BLaER1 (cell line): Measurements from ENCODE around the gene LRRN4.

Source experiments
- H3K27ac ChIP-seq: shearing (Covaris generic); formaldehyde crosslinking; 2 replicates; pipeline ENCODE4 v1.8.1; 2022
- H3K27me3 ChIP-seq: shearing (Covaris generic); formaldehyde crosslinking; 2 replicates; pipeline ENCODE4 v1.8.1; 2022
- H3K36me3 ChIP-seq: shearing (Covaris generic); formaldehyde crosslinking; 2 replicates; pipeline ENCODE4 v1.8.1; 2022
- H3K4me1 ChIP-seq: shearing (Covaris generic); formaldehyde crosslinking; 2 replicates; pipeline ENCODE4 v1.8.1; 2022
- H3K4me2 ChIP-seq: shearing (Covaris generic); formaldehyde crosslinking; 2 replicates; pipeline ENCODE4 v1.8.1; 2022
- H3K4me3 ChIP-seq: shearing (Covaris generic); formaldehyde crosslinking; 2 replicates; pipeline ENCODE4 v1.8.1; 2022
- H3K9ac ChIP-seq: shearing (Covaris generic); formaldehyde crosslinking; 2 replicates; pipeline ENCODE4 v1.8.1; 2022
- H3K9me3 ChIP-seq: shearing (Covaris generic); formaldehyde crosslinking; 2 replicates; pipeline ENCODE4 v1.8.1; 2022
- H4K20me1 ChIP-seq: shearing (Covaris generic); formaldehyde crosslinking; 2 replicates; pipeline ENCODE4 v1.8.1; 2022
- Cebpa-rat ChIP-seq: shearing (Covaris generic); IDR thresholded peaks from 2 replicates; pipeline ENCODE4 v1.8.1; 2022

The LRRN4 gene

GRCh38 chr20:6048391-6048790 is 5.5 kb downstream of the LRRN4 start:
- no peaks in the 10 kb centered on the region for H3K4me1 ChIP-seq
- peaks cover 34% of the 10 kb centered on the region for H3K27me3 ChIP-seq
- no peak overlapping the region for H3K4me2 ChIP-seq
- 0 out of 2 replicates have a peak, but pooled peaks cover 10% of the 10 kb centered on the region for H3K36me3 ChIP-seq
- no peak overlapping the region for H3K4me3 ChIP-seq
- no peak overlapping the region for H3K27ac ChIP-seq
- no peaks in the 10 kb centered on the region for H4K20me1 ChIP-seq
- no peak for TF ChIP-seq Cebpa-rat
- H3K9me3 ChIP-seq = peaks cover 14% of the 10 kb centered on the region
- H3K9ac ChIP-seq = no peak overlapping the region

- H3K4me3 ChIP-seq = no peak overlapping the region
- H3K9ac ChIP-seq = no peak overlapping the region
- H3K9me3 ChIP-seq = no peaks in the 10 kb centered on the region
- TF ChIP-seq Cebpa-rat = no peak
- H3K4me1 ChIP-seq = no peaks in the 10 kb centered on the region
- H3K27me3 ChIP-seq = peaks cover 14% of the 10 kb centered on the region
- H3K27ac ChIP-seq = no peak overlapping the region
- peaks cover 26% of the 10 kb centered on the region for H3K36me3 ChIP-seq
- no peaks in the 10 kb centered on the region for H4K20me1 ChIP-seq
- H3K4me2 ChIP-seq = no peak overlapping the region
These were observed 7.4 kb downstream of the LRRN4 start for GRCh38 chr20:6046432-6046831.

GRCh38 chr20:6045566-6045965 is 8.3 kb downstream of the LRRN4 start:
- no peaks in the 10 kb centered on the region for H4K20me1 ChIP-seq
- H3K9me3 ChIP-seq = peaks cover 7% of the 10 kb centered on the region; the same call in 1 of the 2 replicates
- H3K36me3 ChIP-seq = peaks cover 35% of the 10 kb centered on the region
- peaks cover 6% of the 10 kb centered on the region for H3K27me3 ChIP-seq
- no peak overlapping the region for H3K9ac ChIP-seq
- H3K4me3 ChIP-seq = no peak overlapping the region
- no peaks in the 10 kb centered on the region for H3K4me1 ChIP-seq
- no peak for TF ChIP-seq Cebpa-rat
- H3K27ac ChIP-seq = no peak overlapping the region
- no peak overlapping the region for H3K4me2 ChIP-seq

- TF ChIP-seq Cebpa-rat = no peak
- no peak overlapping the region for H3K9ac ChIP-seq
These were observed 9.7 kb downstream of the LRRN4 start for GRCh38 chr20:6044115-6044514.

GRCh38 chr20:6041808-6042265 is 12.0 kb downstream of the LRRN4 start:
- H3K36me3 ChIP-seq = peaks cover 72% of the 10 kb centered on the region
- no peaks in the 10 kb centered on the region for H3K27me3 ChIP-seq
- no peak for TF ChIP-seq Cebpa-rat
- no peak overlapping the region for H3K4me2 ChIP-seq
- no peak overlapping the region for H3K27ac ChIP-seq
- H3K9ac ChIP-seq = no peak overlapping the region
- no peak overlapping the region for H3K4me3 ChIP-seq
- H3K9me3 ChIP-seq = peaks cover 7% of the 10 kb centered on the region; the same call in 1 of the 2 replicates
- no peaks in the 10 kb centered on the region for H3K4me1 ChIP-seq
- 0 out of 2 replicates have a peak, but pooled peaks cover 23% of the 10 kb centered on the region for H4K20me1 ChIP-seq

More at GRCh38 chr20:6044115-6044514, 9.7 kb downstream of the LRRN4 start:
- no peaks in the 10 kb centered on the region for H3K27me3 ChIP-seq
- H4K20me1 ChIP-seq = 0 out of 2 replicates have a peak, but pooled peaks cover 8% of the 10 kb centered on the region
- no peak overlapping the region for H3K4me3 ChIP-seq
- no peaks in the 10 kb centered on the region for H3K4me1 ChIP-seq
- no peak overlapping the region for H3K27ac ChIP-seq
- peaks cover 7% of the 10 kb centered on the region; the same call in 1 of the 2 replicates for H3K9me3 ChIP-seq
- H3K4me2 ChIP-seq = no peak overlapping the region
- H3K36me3 ChIP-seq = peaks cover 49% of the 10 kb centered on the region

GRCh38 chr20:6040958-6041807 is 12.7 kb downstream of the LRRN4 start:
- Histone ChIP-seq H3K27ac (no peak overlapping the region), H3K36me3 (peaks cover 79% of the 10 kb centered on the region), H3K27me3 (no peaks in the 10 kb centered on the region), H3K4me3 (no peak overlapping the region), H3K9me3 (peaks cover 7% of the 10 kb centered on the region; the same call in 1 of the 2 replicates), H3K4me2 (no peak overlapping the region), H3K4me1 (no peaks in the 10 kb centered on the region), H3K9ac (no peak overlapping the region), H4K20me1 (0 out of 2 replicates have a peak, but pooled peaks cover 23% of the 10 kb centered on the region)
- no peak for TF ChIP-seq Cebpa-rat

GRCh38 chr20:6040540-6040939 is 13.3 kb downstream of the LRRN4 start:
- Histone ChIP-seq H3K9me3 (peaks cover 7% of the 10 kb centered on the region; the same call in 1 of the 2 replicates), H4K20me1 (0 out of 2 replicates have a peak, but pooled peaks cover 23% of the 10 kb centered on the region), H3K4me2 (no peak overlapping the region), H3K27ac (no peak overlapping the region), H3K27me3 (no peaks in the 10 kb centered on the region), H3K36me3 (peaks cover 85% of the 10 kb centered on the region), H3K4me1 (no peaks in the 10 kb centered on the region), H3K9ac (no peak overlapping the region), H3K4me3 (no peak overlapping the region)
- no peak for TF ChIP-seq Cebpa-rat

GRCh38 chr20:6039766-6040165 is 14.1 kb downstream of the LRRN4 start:
- H3K9me3 ChIP-seq = peaks cover 7% of the 10 kb centered on the region; the same call in 1 of the 2 replicates
- peaks cover under 1% of the 10 kb centered on the region; the same call in 1 of the 2 replicates for H3K4me1 ChIP-seq
- no peak overlapping the region for H3K27ac ChIP-seq
- H3K36me3 ChIP-seq = peaks cover 90% of the 10 kb centered on the region
- TF ChIP-seq Cebpa-rat = no peak
- no peaks in the 10 kb centered on the region for H3K27me3 ChIP-seq
- H3K4me2 ChIP-seq = no peak overlapping the region
- H4K20me1 ChIP-seq = 0 out of 2 replicates have a peak, but pooled peaks cover 23% of the 10 kb centered on the region
- H3K9ac ChIP-seq = no peak overlapping the region
- H3K4me3 ChIP-seq = no peak overlapping the region

GRCh38 chr20:6038256-6038655 is 15.6 kb downstream of the LRRN4 start:
- Histone ChIP-seq H4K20me1 (0 out of 2 replicates have a peak, but pooled peaks cover 23% of the 10 kb centered on the region), H3K27me3 (no peaks in the 10 kb centered on the region), H3K27ac (no peak overlapping the region), H3K4me2 (no peak overlapping the region), H3K36me3 (peaks cover 94% of the 10 kb centered on the region), H3K9me3 (peaks cover 7% of the 10 kb centered on the region; the same call in 1 of the 2 replicates), H3K4me1 (peaks cover 10% of the 10 kb centered on the region), H3K4me3 (no peak overlapping the region), H3K9ac (no peak overlapping the region)
- TF ChIP-seq Cebpa-rat = no peak

- Histone ChIP-seq H3K36me3 (peaks cover 96% of the 10 kb centered on the region), H3K4me2 (no peak overlapping the region), H3K9ac (no peak overlapping the region), H3K9me3 (peaks cover 7% of the 10 kb centered on the region; the same call in 1 of the 2 replicates), H3K27ac (no peak overlapping the region), H4K20me1 (0 out of 2 replicates have a peak, but pooled peaks cover 23% of the 10 kb centered on the region), H3K4me3 (no peak overlapping the region), H3K27me3 (no peaks in the 10 kb centered on the region), H3K4me1 (peaks cover 10% of the 10 kb centered on the region)
- no peak for TF ChIP-seq Cebpa-rat
These were observed 16.8 kb downstream of the LRRN4 start for GRCh38 chr20:6037082-6037481.
